Loucy (cell line): Measurements from ENCODE around the gene TTC23.

ENCODE experiments used
- H2AFZ ChIP-seq: fragments of 200-600 bp; sonication (generic); 2 replicates; pipeline ENCODE4 v1.6.0; 2016; ENCODE audit warnings: antibody characterized with exemption, mild to moderate bottlenecking, low read length, moderate library complexity
- H3F3A ChIP-seq: fragments of 200-600 bp; 2 replicates; pipeline ENCODE4 v1.6.0; 2016; ENCODE audit warnings: antibody characterized with exemption, low read depth, mild to moderate bottlenecking
- H3K27me3 ChIP-seq: fragments of 200-600 bp; sonication (generic); 2 replicates; pipeline ENCODE4 v1.6.1; 2014; ENCODE audit warnings: low read length, mild to moderate bottlenecking; ENCODE audit not compliant: insufficient read depth, poor library complexity, severe bottlenecking
- H3K36me3 ChIP-seq: fragments of 200-600 bp; sonication (generic); 2 replicates; pipeline ENCODE4 v1.6.1; 2016; ENCODE audit warnings: low read length; ENCODE audit not compliant: insufficient read depth
- H3K4me1 ChIP-seq: fragments of 200-600 bp; sonication (generic); 2 replicates; pipeline ENCODE4 v1.5.1; 2014; ENCODE audit warnings: low read length, mild to moderate bottlenecking; ENCODE audit not compliant: insufficient read depth, poor library complexity, severe bottlenecking
- H3K4me2 ChIP-seq: fragments of 200-600 bp; sonication (generic); 2 replicates; pipeline ENCODE4 v1.6.0; 2014; ENCODE audit warnings: antibody characterized with exemption, low read length, low read depth, mild to moderate bottlenecking; ENCODE audit not compliant: poor library complexity, severe bottlenecking
- H3K4me3 ChIP-seq: fragments of 200-600 bp; sonication (generic); 2 replicates; pipeline ENCODE4 v1.5.1; 2014; ENCODE audit warnings: low read length, mild to moderate bottlenecking, mixed read lengths; ENCODE audit not compliant: poor library complexity, severe bottlenecking
- H3K79me2 ChIP-seq: fragments of 200-600 bp; sonication (generic); 2 replicates; pipeline ENCODE4 v1.6.1; 2014; ENCODE audit warnings: low read length; ENCODE audit not compliant: insufficient read depth
- H3K9ac ChIP-seq: fragments of 200-600 bp; sonication (generic); 2 replicates; pipeline ENCODE4 v1.6.0; 2014; ENCODE audit warnings: mild to moderate bottlenecking, low read depth, low read length, moderate library complexity; ENCODE audit not compliant: poor library complexity, severe bottlenecking
- H3K9me2 ChIP-seq: fragments of 200-600 bp; sonication (generic); replicated peaks from 2 replicates; pipeline ENCODE4 v1.6.1; 2016; ENCODE audit warnings: low read depth, low read length, mixed read lengths
- H3K9me3 ChIP-seq: fragments of 200-600 bp; sonication (generic); 2 replicates; pipeline ENCODE4 v1.6.1; 2014; ENCODE audit warnings: mild to moderate bottlenecking, antibody characterized with exemption, low read length, low read depth; ENCODE audit not compliant: insufficient read depth
- H4K20me1 ChIP-seq: fragments of 200-600 bp; sonication (generic); 2 replicates; pipeline ENCODE4 v1.6.0; 2014; ENCODE audit warnings: antibody characterized with exemption, low read length, mild to moderate bottlenecking; ENCODE audit not compliant: insufficient read depth, poor library complexity, severe bottlenecking
- CTCF ChIP-seq: fragments of 200-600 bp; sonication (generic); conservative IDR thresholded peaks from 2 replicates; pipeline ENCODE4 v1.5.1; 2014; ENCODE audit warnings: mild to moderate bottlenecking, antibody characterized with exemption, low read length
- EZH2phosphoT487 ChIP-seq: fragments of 200-600 bp; IDR thresholded peaks from 2 replicates; pipeline ENCODE4 v1.6.1; 2018; ENCODE audit warnings: antibody characterized with exemption, mild to moderate bottlenecking, moderate library complexity, borderline replicate concordance

Gene TTC23

GRCh38 chr15:99169769-99170311 lies 79.5 kb downstream of the TTC23 start:
- Histone ChIP-seq H3K27me3 (no peaks in the 10 kb centered on the region), H3K4me3 (no peak overlapping the region), H3K9me2 (no peaks in the 10 kb centered on the region), H3F3A (no peaks in the 10 kb centered on the region), H3K9me3 (no peaks in the 10 kb centered on the region), H2AFZ (no peak overlapping the region), H3K9ac (no peak overlapping the region), H3K4me2 (no peak overlapping the region), H4K20me1 (no peaks in the 10 kb centered on the region), H3K36me3 (no peaks in the 10 kb centered on the region), H3K4me1 (no peaks in the 10 kb centered on the region), H3K79me2 (no peaks in the 10 kb centered on the region)
- no peak for TF ChIP-seq EZH2phosphoT487
- TF ChIP-seq CTCF: no peak

GRCh38 chr15:99168601-99169580 lies 80.5 kb downstream of the TTC23 start:
- Histone ChIP-seq H4K20me1 (no peaks in the 10 kb centered on the region), H3K9me3 (no peaks in the 10 kb centered on the region), H3K36me3 (no peaks in the 10 kb centered on the region), H3K4me2 (no peak overlapping the region), H3K27me3 (no peaks in the 10 kb centered on the region), H3K79me2 (no peaks in the 10 kb centered on the region), H3K9ac (no peak overlapping the region), H3F3A (no peaks in the 10 kb centered on the region), H2AFZ (no peak overlapping the region), H3K9me2 (no peaks in the 10 kb centered on the region), H3K4me3 (no peak overlapping the region), H3K4me1 (no peaks in the 10 kb centered on the region)
- TF ChIP-seq CTCF (no peak), EZH2phosphoT487 (no peak)

GRCh38 chr15:99167640-99168039 lies 81.7 kb downstream of the TTC23 start:
- no peak overlapping the region for H3K4me2 ChIP-seq

More at GRCh38 chr15:99167640-99168039, 81.7 kb downstream of the TTC23 start:
- H3K36me3 ChIP-seq: no peaks in the 10 kb centered on the region
- H3K9me3 ChIP-seq: no peaks in the 10 kb centered on the region
- H3K27me3 ChIP-seq: no peaks in the 10 kb centered on the region
- TF ChIP-seq EZH2phosphoT487: no peak
- TF ChIP-seq CTCF: no peak
- H2AFZ ChIP-seq: no peak overlapping the region
- H3K79me2 ChIP-seq: no peaks in the 10 kb centered on the region
- no peaks in the 10 kb centered on the region for H3K4me1 ChIP-seq
- no peaks in the 10 kb centered on the region for H3K9me2 ChIP-seq
- H4K20me1 ChIP-seq: no peaks in the 10 kb centered on the region
- no peak overlapping the region for H3K4me3 ChIP-seq
- no peak overlapping the region for H3K9ac ChIP-seq
- no peaks in the 10 kb centered on the region for H3F3A ChIP-seq
